ACC112 (cell line): ENCODE results near the gene DRC7.

Source experiments
- H2AFZ ChIP-seq: fragments of 200-600 bp; sonication (generic); one replicate; pipeline ENCODE4 v1.6.0; 2017; ENCODE audit warnings: antibody characterized with exemption, low read length; ENCODE audit not compliant: unreplicated experiment
- H3K27ac ChIP-seq: fragments of 200-600 bp; sonication (generic); 2 replicates; pipeline ENCODE4 v1.5.1; 2014; ENCODE audit warnings: low read depth, mild to moderate bottlenecking, antibody characterized with exemption, low read length, moderate library complexity
- H3K27me3 ChIP-seq: fragments of 200-600 bp; sonication (generic); 2 replicates; pipeline ENCODE4 v1.6.1; 2014; ENCODE audit warnings: mild to moderate bottlenecking, antibody characterized with exemption, low read length, moderate library complexity, mixed read lengths; ENCODE audit not compliant: insufficient read depth
- H3K36me3 ChIP-seq: fragments of 200-600 bp; sonication (generic); 2 replicates; pipeline ENCODE4 v1.6.1; 2016; ENCODE audit warnings: mild to moderate bottlenecking, antibody characterized with exemption, low read length, moderate library complexity, mixed read lengths; ENCODE audit not compliant: insufficient read depth
- H3K4me1 ChIP-seq: fragments of 200-600 bp; sonication (generic); one replicate; pipeline ENCODE4 v1.6.1; 2016; ENCODE audit warnings: low read length, mixed read lengths; ENCODE audit not compliant: insufficient read depth, unreplicated experiment, control insufficient read depth
- H3K4me3 ChIP-seq: fragments of 200-600 bp; sonication (generic); 2 replicates; pipeline ENCODE4 v1.5.1; 2014; ENCODE audit warnings: mild to moderate bottlenecking, low read depth, low read length
- H3K79me2 ChIP-seq: fragments of 200-600 bp; sonication (generic); one replicate; pipeline ENCODE4 v1.6.0; 2016; ENCODE audit warnings: low read length; ENCODE audit not compliant: control insufficient read depth, unreplicated experiment, insufficient read depth

The DRC7 gene, protein sequence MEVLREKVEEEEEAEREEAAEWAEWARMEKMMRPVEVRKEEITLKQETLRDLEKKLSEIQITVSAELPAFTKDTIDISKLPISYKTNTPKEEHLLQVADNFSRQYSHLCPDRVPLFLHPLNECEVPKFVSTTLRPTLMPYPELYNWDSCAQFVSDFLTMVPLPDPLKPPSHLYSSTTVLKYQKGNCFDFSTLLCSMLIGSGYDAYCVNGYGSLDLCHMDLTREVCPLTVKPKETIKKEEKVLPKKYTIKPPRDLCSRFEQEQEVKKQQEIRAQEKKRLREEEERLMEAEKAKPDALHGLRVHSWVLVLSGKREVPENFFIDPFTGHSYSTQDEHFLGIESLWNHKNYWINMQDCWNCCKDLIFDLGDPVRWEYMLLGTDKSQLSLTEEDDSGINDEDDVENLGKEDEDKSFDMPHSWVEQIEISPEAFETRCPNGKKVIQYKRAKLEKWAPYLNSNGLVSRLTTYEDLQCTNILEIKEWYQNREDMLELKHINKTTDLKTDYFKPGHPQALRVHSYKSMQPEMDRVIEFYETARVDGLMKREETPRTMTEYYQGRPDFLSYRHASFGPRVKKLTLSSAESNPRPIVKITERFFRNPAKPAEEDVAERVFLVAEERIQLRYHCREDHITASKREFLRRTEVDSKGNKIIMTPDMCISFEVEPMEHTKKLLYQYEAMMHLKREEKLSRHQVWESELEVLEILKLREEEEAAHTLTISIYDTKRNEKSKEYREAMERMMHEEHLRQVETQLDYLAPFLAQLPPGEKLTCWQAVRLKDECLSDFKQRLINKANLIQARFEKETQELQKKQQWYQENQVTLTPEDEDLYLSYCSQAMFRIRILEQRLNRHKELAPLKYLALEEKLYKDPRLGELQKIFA

DNA sequence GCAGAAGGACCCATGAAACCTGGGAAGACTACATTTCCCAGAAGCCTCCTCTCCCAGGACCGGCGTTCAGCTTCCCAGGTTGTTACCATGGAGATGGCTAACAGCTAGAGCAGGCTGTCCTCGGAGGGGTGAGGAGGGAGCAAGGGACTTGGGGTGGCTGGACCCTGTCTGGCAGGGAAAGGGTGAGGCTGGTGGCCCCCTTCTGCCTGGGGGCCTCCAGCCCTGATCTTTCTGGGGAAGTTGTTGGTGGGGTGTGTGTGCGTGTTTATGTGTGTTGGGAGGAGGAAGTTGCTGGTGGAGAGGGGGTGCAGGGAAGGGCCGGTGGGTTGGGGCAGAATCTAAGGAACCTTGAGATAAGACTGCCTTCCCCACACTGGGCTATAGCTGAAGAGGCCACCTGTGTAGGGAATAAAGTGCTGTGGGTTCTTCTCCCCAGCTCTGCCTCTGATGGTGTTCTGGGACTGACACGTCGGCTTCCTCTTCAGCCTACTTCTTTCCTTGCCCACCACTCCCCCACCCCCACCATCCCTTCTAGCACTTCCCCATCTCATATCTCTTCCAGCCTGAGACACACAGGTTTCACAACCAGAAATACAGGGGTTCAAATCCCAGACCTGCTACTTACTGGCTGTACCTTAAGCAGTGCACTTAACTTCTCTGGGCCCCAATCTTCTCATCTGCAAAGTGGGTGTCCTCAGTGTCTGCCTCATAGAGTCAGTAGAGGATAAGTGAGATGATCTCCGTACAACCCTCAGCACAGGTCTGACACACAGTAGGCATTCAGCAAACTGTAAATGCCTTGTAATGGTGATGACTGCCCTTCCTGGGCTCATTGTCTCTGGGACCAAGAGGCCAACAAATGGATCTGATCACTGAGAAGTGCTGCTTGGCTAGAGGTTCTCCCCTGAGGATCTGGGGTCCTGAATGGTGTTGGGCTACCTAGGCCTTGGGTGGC, at the start of gene DRC7:
Gene DRC7 (plus strand): TSS at position 82 of the 955 bp plus-strand sequence. CDS start 3,144 bp downstream, outside the sequence.
- Histone ChIP-seq H2AFZ (no peak within 1 kb of the TSS), H3K4me1 (no peaks in the 10 kb centered on the region), H3K4me3 (0 out of 2 replicates have a peak within 1 kb of the TSS, but pooled peaks have one; percentile 35), H3K27ac (no peak within 1 kb of the TSS), H3K27me3 (peaks cover 12% of the 10 kb centered on the region), H3K36me3 (no peaks in the 10 kb centered on the region), H3K79me2 (no peaks in the 10 kb centered on the region)

DNA sequence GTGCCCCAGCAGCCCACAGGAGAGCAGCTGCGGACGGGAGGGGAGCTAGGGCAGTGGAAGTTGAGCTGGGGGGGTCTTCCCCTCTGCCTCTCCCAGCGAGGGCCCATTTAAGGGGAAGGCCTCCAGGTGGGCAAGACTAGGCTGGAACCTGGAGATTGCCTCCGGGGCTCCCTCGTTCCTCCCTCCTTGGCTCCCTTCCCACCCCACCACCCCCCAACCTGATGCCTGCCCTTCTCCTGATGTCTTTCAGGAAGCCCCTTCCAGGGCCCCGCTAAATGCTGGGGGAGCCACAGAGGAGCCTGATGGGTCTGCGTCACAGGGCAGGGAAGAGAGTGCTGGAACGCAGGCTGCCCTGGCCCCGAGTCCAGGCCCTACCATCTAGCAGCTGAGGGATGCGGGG, 49.4 kb upstream of the DRC7 start:
- Histone ChIP-seq H3K79me2 (no peaks in the 10 kb centered on the region), H3K27me3 (no peaks in the 10 kb centered on the region), H3K27ac (no peak overlapping the region), H2AFZ (no peak overlapping the region), H3K4me3 (no peak overlapping the region), H3K36me3 (no peaks in the 10 kb centered on the region), H3K4me1 (peaks cover 41% of the 10 kb centered on the region)

DNA sequence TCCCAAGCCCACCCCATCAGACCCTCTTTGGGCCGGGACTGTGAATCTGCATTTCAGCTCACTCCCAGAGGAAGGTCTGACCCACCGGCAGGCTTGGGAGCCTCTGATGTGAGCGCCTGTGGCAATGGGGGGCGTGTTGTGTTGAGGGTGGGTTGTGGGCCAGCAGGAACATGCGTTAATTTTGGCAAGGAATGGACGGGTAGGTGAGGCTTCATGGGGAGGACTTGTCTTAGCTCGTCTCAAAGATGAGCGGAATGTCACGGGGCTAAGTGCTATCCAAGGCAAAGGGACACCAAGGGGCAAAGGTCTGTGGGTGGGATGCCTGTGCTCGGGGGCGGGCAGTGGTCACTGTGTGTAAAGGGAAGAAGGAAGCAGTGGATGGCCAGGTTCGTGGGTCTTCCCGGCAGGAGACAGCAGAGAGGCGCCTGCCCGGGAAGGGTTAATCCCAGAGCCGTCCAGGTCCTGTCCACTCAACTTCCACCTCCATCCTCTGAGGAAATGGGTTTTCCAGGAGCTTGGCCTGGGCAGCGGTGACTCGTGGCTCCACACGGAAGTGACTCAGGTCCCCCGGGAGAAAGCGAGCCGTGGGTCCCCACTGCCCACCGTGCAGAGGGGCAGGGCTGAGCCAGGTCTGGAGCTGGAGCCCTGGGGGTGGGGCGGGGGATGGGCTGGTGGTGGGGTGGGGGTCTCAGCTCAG, 48.8 kb upstream of the DRC7 start:
- peak overlapping the region; percentile 31; the same call in 1 of the 2 replicates for H3K27ac ChIP-seq
- H2AFZ ChIP-seq: no peak overlapping the region
- H3K27me3 ChIP-seq: no peaks in the 10 kb centered on the region
- no peaks in the 10 kb centered on the region for H3K79me2 ChIP-seq
- no peak overlapping the region for H3K4me3 ChIP-seq
- peaks cover 41% of the 10 kb centered on the region for H3K4me1 ChIP-seq
- no peaks in the 10 kb centered on the region for H3K36me3 ChIP-seq

DNA sequence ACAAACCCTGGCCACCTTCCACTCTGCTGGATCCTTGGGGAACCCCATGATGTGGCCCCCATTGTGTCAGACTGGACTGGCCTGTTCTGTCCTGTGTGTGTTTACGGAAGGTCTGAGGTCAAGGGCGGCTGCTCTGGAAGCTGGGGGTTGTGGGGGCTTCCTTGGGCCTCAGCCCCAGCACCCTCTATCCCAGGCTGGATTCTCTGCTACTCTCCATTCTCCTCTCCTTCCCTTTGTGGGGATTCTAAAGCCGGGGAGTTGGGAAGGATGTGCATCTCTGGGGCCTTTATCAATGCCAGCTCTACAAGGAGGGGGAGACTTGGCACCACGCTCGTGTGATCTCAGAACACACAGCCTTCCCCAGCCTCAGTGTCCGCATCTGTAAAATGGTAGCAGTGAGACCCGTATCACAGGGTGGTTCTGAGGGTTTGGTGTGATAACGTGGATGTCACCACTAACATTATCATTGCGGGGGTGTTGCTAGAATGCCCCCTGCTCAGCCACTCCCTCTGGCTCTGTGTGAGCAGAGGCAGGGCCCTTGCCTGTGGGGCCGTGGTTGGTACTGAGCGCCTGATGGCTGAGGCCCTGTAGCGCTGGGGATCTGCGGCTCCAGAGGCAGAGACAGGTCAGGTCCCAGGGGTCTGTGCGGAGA, 48.1 kb upstream of the DRC7 start:
- no peaks in the 10 kb centered on the region for H3K36me3 ChIP-seq
- no peaks in the 10 kb centered on the region for H3K79me2 ChIP-seq
- no peak overlapping the region for H3K4me3 ChIP-seq
- peaks cover 41% of the 10 kb centered on the region for H3K4me1 ChIP-seq
- H3K27ac ChIP-seq: peak overlapping the region; percentile 31; the same call in 1 of the 2 replicates
- no peak overlapping the region for H2AFZ ChIP-seq
- no peaks in the 10 kb centered on the region for H3K27me3 ChIP-seq

DNA sequence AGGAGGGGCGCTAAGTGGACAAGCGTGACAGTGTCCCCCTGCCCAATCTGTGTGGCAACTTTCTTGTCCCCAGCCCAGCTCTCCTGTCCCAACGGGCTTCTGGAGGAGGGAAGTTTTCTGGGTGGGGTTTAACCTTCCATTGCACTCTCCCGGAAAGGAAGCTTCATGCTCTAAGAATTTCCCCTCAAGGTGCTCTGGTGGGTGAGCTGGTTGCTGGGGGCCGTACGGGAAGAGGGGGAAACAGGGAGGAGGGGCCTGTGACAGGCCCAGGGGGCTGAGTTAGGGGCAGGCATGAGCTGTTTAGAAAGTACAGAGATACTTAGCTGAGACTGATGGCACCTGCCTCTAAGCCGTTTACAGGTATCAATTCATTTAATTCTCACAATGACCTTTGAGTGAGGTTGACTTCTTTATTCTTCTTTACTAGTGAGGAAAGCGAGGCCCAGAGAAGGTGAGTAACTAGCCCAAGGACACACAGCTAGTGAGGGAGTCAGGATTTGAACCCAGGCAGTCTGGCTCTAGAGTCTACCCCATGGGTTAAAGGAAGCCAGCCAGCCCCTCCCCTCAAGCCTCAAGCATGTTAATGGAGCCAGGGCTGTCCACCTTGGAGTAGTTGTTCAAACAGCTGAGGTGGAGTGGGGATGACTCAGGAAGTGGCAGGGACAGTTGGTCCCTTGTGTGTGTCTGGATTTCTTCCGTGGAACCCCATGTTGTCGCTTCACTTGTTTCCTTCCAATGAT, 47.3 kb upstream of the DRC7 start:
- Histone ChIP-seq H3K4me1 (peaks cover 41% of the 10 kb centered on the region), H3K27ac (no peak overlapping the region), H2AFZ (no peak overlapping the region), H3K36me3 (no peaks in the 10 kb centered on the region), H3K27me3 (no peaks in the 10 kb centered on the region), H3K4me3 (no peak overlapping the region), H3K79me2 (no peaks in the 10 kb centered on the region)

DNA sequence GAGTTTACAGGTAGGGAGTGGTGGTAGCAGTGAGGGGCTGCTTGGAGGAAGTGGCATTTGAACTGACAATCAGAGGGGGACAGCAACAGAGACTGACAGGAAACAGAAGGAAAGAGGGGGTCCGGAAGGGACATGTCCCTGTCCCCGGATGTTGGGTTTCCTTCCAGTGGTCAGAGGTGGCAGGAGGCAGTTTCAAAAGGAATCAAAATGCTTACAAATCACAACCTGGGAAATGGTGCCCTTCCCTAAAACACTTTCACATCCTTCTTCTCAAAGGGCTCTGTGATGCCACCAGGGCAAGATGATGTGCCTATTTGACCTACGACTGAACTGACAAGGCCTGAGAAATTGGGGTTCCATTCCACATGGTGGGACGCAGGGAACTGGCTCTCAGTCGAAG, 46.5 kb upstream of the DRC7 start:
- no peak overlapping the region for H3K27ac ChIP-seq
- no peak overlapping the region for H2AFZ ChIP-seq
- no peaks in the 10 kb centered on the region for H3K36me3 ChIP-seq
- H3K4me3 ChIP-seq: no peak overlapping the region
- no peaks in the 10 kb centered on the region for H3K27me3 ChIP-seq
- no peaks in the 10 kb centered on the region for H3K79me2 ChIP-seq
- H3K4me1 ChIP-seq: peaks cover 34% of the 10 kb centered on the region

DNA sequence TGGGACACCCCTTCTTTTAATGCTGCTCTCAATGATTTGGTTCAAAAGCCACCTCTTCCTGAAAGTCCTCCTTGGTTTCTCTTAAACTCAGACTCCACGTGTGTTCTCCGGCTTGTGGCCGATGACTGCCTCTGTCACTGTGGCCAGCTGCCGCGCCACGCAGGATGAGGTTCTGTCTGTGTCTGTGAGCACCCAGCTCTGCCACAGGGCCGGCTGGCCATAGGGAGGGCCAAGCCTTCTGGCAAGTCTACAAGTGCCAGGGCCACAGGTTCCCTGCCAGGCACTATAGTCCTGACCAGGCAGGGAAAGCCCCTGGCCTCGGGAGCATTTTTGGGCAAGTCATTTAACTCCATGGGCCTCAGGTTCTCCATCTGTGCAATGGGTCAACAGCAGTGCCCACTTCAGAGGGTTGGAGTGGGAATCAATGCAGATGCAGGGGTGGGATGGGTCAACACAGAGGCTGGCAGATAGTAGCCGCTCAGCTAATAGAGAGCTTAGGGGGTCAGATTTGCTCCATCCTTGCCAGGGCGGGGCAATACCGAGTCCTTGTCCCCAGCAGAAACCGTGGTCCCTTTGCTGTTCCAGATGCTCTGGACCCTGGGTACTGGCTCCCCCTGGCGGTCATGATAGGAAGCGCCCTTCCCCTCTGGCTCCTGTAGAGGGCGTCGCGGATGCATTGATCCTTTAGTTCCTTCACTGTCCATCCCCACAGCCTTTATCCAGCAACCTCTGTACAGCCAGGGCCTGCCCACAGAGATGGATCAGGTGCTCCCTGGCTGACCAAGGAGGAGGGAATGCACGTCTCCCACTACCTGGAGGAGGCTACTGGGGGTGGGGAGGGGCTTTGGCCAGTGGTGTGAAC, 45.8 kb upstream of the DRC7 start:
- no peaks in the 10 kb centered on the region for H3K27me3 ChIP-seq
- H3K36me3 ChIP-seq: no peaks in the 10 kb centered on the region
- H3K4me1 ChIP-seq: peaks cover 28% of the 10 kb centered on the region
- H2AFZ ChIP-seq: no peak overlapping the region
- no peak overlapping the region for H3K27ac ChIP-seq
- no peak overlapping the region for H3K4me3 ChIP-seq
- no peaks in the 10 kb centered on the region for H3K79me2 ChIP-seq

DNA sequence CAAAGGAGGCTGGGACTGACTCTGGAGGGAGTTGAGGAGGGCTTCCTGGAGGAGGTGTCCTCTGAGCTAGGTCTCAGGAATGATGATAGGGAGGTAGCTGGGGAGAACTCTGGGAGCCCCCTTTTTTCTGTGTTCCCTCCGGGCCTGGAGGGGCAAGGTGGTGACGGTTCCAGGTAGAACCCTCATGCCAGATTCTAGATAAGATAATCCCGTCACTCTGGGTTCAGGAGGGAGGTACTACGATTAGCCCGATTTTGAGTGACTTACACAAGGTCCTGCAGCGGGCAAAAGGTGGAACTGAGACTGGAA, 45.2 kb upstream of the DRC7 start:
- H2AFZ ChIP-seq: no peak overlapping the region
- H3K79me2 ChIP-seq: no peaks in the 10 kb centered on the region
- no peak overlapping the region for H3K27ac ChIP-seq
- peaks cover 24% of the 10 kb centered on the region for H3K4me1 ChIP-seq
- H3K27me3 ChIP-seq: no peaks in the 10 kb centered on the region
- H3K4me3 ChIP-seq: no peak overlapping the region
- H3K36me3 ChIP-seq: no peaks in the 10 kb centered on the region
